ENCODE measurements around the gene PSME1. TPM values are rescaled to one million over a fixed set of nuclear protein-coding genes. Genes with fewer than 3 reads are reported as not detected.
A peak's percentile ranks its signal among the peaks of the same experiment; 100 is the strongest.

Gene PSME1
- total and polyA plus RNA-seq, 2 of the 13 experiments (the other 11 are each of a cell fraction or from before 2014, with no cell fraction given), result 159 to 608 TPM

- TF ChIP-seq ZNF790 (CRISPR knock-in tag; IDR thresholded peaks at IDR 0.05; ENCODE audit: borderline replicate concordance), result 0 out of 2 replicates have a peak, but pooled peaks have one; percentile 34
- TF ChIP-seq ETV5 (CRISPR knock-in tag; IDR thresholded peaks at IDR 0.05; ENCODE audit: borderline replicate concordance), result 0 out of 2 replicates have a peak, but pooled peaks have one; percentile 3
- TF ChIP-seq TARDBP (CRISPR knock-in tag; IDR thresholded peaks at IDR 0.05), result peak; percentile 68; the same call in 1 of the 2 replicates
- TF ChIP-seq ZNF607 (CRISPR knock-in tag; IDR thresholded peaks at IDR 0.05; ENCODE audit: borderline replicate concordance), result 0 out of 2 replicates have a peak, but pooled peaks have one; percentile 47
- TF ChIP-seq ZIK1 (CRISPR knock-in tag; IDR thresholded peaks at IDR 0.05; ENCODE audit: borderline replicate concordance, low read depth), result 0 out of 2 replicates have a peak, but pooled peaks have one; percentile 8
- peak; percentile 28 for TF ChIP-seq POLR2G (IDR thresholded peaks at IDR 0.05; ENCODE audit: low read depth, low read length)
- TF ChIP-seq MLXIP (CRISPR knock-in tag; IDR thresholded peaks at IDR 0.05; ENCODE audit: borderline replicate concordance), result 0 out of 2 replicates have a peak, but pooled peaks have one; percentile 31
- 0 out of 2 replicates have a peak, but pooled peaks have one; percentile 5 for TF ChIP-seq PPARG (CRISPR knock-in tag; conservative IDR thresholded peaks at IDR 0.05)
- peak; percentile 16; the same call in 1 of the 2 replicates for TF ChIP-seq ZNF605 (CRISPR knock-in tag; IDR thresholded peaks at IDR 0.05)
- TF ChIP-seq CREB3 (CRISPR knock-in tag; IDR thresholded peaks at IDR 0.05), result 0 out of 2 replicates have a peak, but pooled peaks have one; percentile 15
- TF ChIP-seq ATF2 (CRISPR knock-in tag; IDR thresholded peaks at IDR 0.05), result 0 out of 2 replicates have a peak, but pooled peaks have one; percentile 7
- peak; percentile 85 for TF ChIP-seq ZC3H4 (CRISPR knock-in tag; IDR thresholded peaks at IDR 0.05; ENCODE audit: borderline replicate concordance)
- TF ChIP-seq RBFOX2 (IDR thresholded peaks at IDR 0.05; ENCODE audit: low read depth, low read length), result 0 out of 2 replicates have a peak, but pooled peaks have one; percentile 42
- 0 out of 2 replicates have a peak, but pooled peaks have one; percentile 24 for TF ChIP-seq REPIN1 (CRISPR knock-in tag; IDR thresholded peaks at IDR 0.05; ENCODE audit: borderline replicate concordance, low read depth)
- TF ChIP-seq POGK (CRISPR knock-in tag; conservative IDR thresholded peaks at IDR 0.05), result 0 out of 2 replicates have a peak, but pooled peaks have one; percentile 48
- peak; percentile 71; the same call in 1 of the 2 replicates for TF ChIP-seq TOPORS (CRISPR knock-in tag; IDR thresholded peaks at IDR 0.05)
Observed at GRCh38 chr14:24105609-24106239, 30.3 kb upstream of the PSME1 start (continued).

All from HepG2 (cell line).